Activated T-cell treated with anti-CD3 and anti-CD28 coated beads, Interleukin-2, amount 50 U/mL, for 48 hours (primary cell): ENCODE results near the gene POLR3E.
A peak's percentile ranks its signal among the peaks of the same experiment; 100 is the strongest.

Experiments used
- DNase-seq, 2 experiments: peaks; one replicate each; pipeline ENCODE4 v3.0.0-alpha.2; 2020

POLR3E gene

GRCh38 chr16:22297114-22297870 is at the start of gene POLR3E:
POLR3E (plus strand) TSS chr16:22297409; CDS start chr16:22302969, 5,560 bp downstream.
- peak; percentile 100 for DNase-seq

GRCh38 chr16:22250522-22250921 is 46.7 kb upstream of the POLR3E start:
- DNase-seq: no peak

GRCh38 chr16:22252317-22252716 is 44.9 kb upstream of the POLR3E start:
- no peak for DNase-seq

- no peak for DNase-seq
Measured at GRCh38 chr16:22253272-22253671, 43.9 kb upstream of the POLR3E start.

GRCh38 chr16:22255335-22255734 is 41.9 kb upstream of the POLR3E start:
- DNase-seq: no peak

GRCh38 chr16:22257440-22257839 is 39.8 kb upstream of the POLR3E start:
- no peak for DNase-seq

- no peak for DNase-seq
Measured at GRCh38 chr16:22260490-22260889, 36.7 kb upstream of the POLR3E start.

GRCh38 chr16:22262460-22262859 is 34.7 kb upstream of the POLR3E start:
- peak in 1 of 2 experiments; percentile 20 for DNase-seq

- DNase-seq: no peak
Measured at GRCh38 chr16:22264786-22265185, 32.4 kb upstream of the POLR3E start.

GRCh38 chr16:22265351-22265750 is 31.9 kb upstream of the POLR3E start:
- no peak for DNase-seq

- no peak for DNase-seq
Measured at GRCh38 chr16:22266546-22266945, 30.7 kb upstream of the POLR3E start.

GRCh38 chr16:22267764-22268163 is 29.4 kb upstream of the POLR3E start:
- no peak for DNase-seq

GRCh38 chr16:22270525-22270924 is 26.7 kb upstream of the POLR3E start:
- no peak for DNase-seq

GRCh38 chr16:22272870-22273650 is 24.1 kb upstream of the POLR3E start:
- DNase-seq: no peak

GRCh38 chr16:22274916-22275315 is 22.3 kb upstream of the POLR3E start:
- DNase-seq: no peak

GRCh38 chr16:22278441-22279230 is 18.6 kb upstream of the POLR3E start:
- DNase-seq: no peak

- DNase-seq: no peak
Measured at GRCh38 chr16:22282254-22282892, 14.8 kb upstream of the POLR3E start.

GRCh38 chr16:22284637-22285036 is 12.6 kb upstream of the POLR3E start:
- DNase-seq: no peak

- no peak for DNase-seq
Measured at GRCh38 chr16:22285080-22285479, 12.1 kb upstream of the POLR3E start.

- no peak for DNase-seq
Measured at GRCh38 chr16:22291020-22291419, 6.2 kb upstream of the POLR3E start.

- DNase-seq: no peak
Measured at GRCh38 chr16:22291860-22292318, 5.3 kb upstream of the POLR3E start.

GRCh38 chr16:22292320-22292719 is 4.9 kb upstream of the POLR3E start:
- DNase-seq: no peak
